Testis (tissue), 3 donors: ENCODE results near the gene EIF4B. TPM values are rescaled to one million over a fixed set of nuclear protein-coding genes. Genes with fewer than 3 reads are reported as not detected.
A peak's percentile ranks its signal among the peaks of the same experiment; 100 is the strongest.

ENCODE experiments used
- DNase-seq: peaks from one replicate; pipeline ENCODE4 v3.0.0-alpha.2; 2019
- H3K27ac ChIP-seq, 2 donors: fragments of 200-600 bp; sonication (generic); one replicate each; pipeline ENCODE4 v1.5.1; 2019
- H3K27me3 ChIP-seq: fragments of 200-600 bp; sonication (generic); one replicate; pipeline ENCODE4 v1.5.1; 2019
- H3K36me3 ChIP-seq: fragments of 200-600 bp; sonication (generic); one replicate; pipeline ENCODE4 v1.5.1; 2017; ENCODE audit warnings: low read depth; ENCODE audit errors: missing control alignments
- H3K4me1 ChIP-seq: fragments of 200-600 bp; sonication (generic); one replicate; pipeline ENCODE4 v1.5.1; 2019
- H3K4me3 ChIP-seq, 2 donors: fragments of 200-600 bp; sonication (generic); one replicate each; pipeline ENCODE4 v1.5.1; 2017 to 2019
- H3K9me3 ChIP-seq: fragments of 200-600 bp; sonication (generic); one replicate; pipeline ENCODE4 v1.5.1; 2017
- POLR2A ChIP-seq: fragments of 450-650 bp; IDR thresholded peaks from one replicate; pipeline ENCODE4 v1.6.1; 2017; ENCODE audit warnings: antibody characterized with exemption, mild to moderate bottlenecking, moderate library complexity
- WGBS, 2 donors: methylation state at CpG; one replicate each; pipeline ENCODE4 v1.1.5; 2018; 5-methylcytosine and 5-hydroxymethylcytosine counted together
- intact Hi-C: fragments of 100-400 bp; cut with DNase I; formaldehyde crosslinking; loops from one replicate; pipeline ENCODE4 v1.15.1; 2023; ENCODE audit warnings: low total_unique reads
- polyA plus RNA-seq: library from polyadenylated mRNA; stranded (reverse); fragments of 350-450 nt; fragmentation: Illumina TruSeq; extraction: RNeasy Lipid Tissue Mini Kit (QIAGEN cat#74804); gene quantifications from one replicate; pipeline ENCODE4 v1.2.3, GENCODE V29; 2014; ENCODE audit warnings: low read depth, low replicate concordance; ENCODE audit not compliant: insufficient read depth
- total RNA-seq, 2 donors: library from RNA; depleted of rRNA; stranded (reverse); fragments of >200 nt; gene quantifications; one replicate each; pipeline ENCODE4 v1.2.3, GENCODE V29; 2016
- TF ChIP-seq, protein P1 (sequence below), 3 experiments: fragments of 450-650 bp in 2 of 3; fragments of 200-600 bp in 1 of 3; sonication (generic) in 1 of 3; IDR thresholded peaks; one replicate each; pipeline ENCODE4 v1.5.1; 2016 to 2019; ENCODE audit warnings: antibody characterized with exemption in 3 of 3, mild to moderate bottlenecking in 2 of 3, moderate library complexity in 1 of 3

Gene EIF4B
- total and polyA plus RNA-seq, 3 donors from 2014 or later: 219 to 305 (median 249) TPM

DNA sequence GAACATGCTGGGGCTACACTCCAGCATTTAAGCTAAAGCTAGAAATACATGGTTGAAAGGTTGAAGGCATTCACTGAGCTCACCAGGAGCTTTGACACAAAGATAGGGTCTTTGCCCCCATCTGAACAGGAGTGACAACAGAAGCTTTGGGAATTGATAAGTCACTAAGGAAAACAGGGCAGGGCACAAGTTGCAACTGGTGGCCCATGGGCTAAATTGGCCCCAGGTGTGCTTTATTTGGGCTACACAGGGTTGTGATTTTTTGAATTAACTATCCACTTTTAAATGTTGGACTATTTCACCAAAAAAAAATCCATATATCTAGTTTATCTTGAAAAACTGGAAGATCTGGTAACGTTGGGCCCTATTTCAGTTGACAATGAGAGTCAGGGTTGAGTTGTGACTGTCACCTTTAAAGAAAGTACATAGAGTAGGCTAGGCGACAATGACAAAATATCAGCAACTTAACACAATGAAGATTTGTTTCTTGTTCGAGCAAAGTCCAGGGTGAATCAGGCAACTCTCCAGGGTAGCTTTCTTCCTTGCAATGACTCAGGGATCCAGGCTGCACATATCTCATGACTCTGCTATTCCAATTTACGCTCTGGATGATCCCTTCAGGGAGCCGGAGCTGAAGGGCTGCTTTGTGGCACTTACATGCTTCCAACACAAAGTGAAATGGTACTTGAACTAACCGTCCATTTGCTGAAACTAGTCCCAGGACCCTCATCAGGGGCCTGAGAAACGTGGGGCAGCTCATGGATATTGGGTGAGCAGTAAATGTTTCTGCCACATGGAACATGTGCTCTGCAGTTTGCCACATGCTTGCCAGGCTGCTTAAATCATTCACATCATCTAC, 13.3 kb upstream of the EIF4B start:
- Histone ChIP-seq H3K4me1 (no peaks in the 10 kb centered on the region), H3K27me3 (no peaks in the 10 kb centered on the region), H3K9me3 (no peaks in the 10 kb centered on the region), H3K4me3 (no peak overlapping the region), H3K36me3 (no peaks in the 10 kb centered on the region), H3K27ac (no peak overlapping the region)
- WGBS, 2 donors: 81 to 87% methylated on average over 7 of the region's 7 CpGs
- intact Hi-C loops: no loop called here
- no peak for TF ChIP-seq POLR2A
- TF ChIP-seq, protein P1, sequence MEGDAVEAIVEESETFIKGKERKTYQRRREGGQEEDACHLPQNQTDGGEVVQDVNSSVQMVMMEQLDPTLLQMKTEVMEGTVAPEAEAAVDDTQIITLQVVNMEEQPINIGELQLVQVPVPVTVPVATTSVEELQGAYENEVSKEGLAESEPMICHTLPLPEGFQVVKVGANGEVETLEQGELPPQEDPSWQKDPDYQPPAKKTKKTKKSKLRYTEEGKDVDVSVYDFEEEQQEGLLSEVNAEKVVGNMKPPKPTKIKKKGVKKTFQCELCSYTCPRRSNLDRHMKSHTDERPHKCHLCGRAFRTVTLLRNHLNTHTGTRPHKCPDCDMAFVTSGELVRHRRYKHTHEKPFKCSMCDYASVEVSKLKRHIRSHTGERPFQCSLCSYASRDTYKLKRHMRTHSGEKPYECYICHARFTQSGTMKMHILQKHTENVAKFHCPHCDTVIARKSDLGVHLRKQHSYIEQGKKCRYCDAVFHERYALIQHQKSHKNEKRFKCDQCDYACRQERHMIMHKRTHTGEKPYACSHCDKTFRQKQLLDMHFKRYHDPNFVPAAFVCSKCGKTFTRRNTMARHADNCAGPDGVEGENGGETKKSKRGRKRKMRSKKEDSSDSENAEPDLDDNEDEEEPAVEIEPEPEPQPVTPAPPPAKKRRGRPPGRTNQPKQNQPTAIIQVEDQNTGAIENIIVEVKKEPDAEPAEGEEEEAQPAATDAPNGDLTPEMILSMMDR (IDR thresholded peaks at IDR 0.05): no peak
- no peak for DNase-seq

DNA sequence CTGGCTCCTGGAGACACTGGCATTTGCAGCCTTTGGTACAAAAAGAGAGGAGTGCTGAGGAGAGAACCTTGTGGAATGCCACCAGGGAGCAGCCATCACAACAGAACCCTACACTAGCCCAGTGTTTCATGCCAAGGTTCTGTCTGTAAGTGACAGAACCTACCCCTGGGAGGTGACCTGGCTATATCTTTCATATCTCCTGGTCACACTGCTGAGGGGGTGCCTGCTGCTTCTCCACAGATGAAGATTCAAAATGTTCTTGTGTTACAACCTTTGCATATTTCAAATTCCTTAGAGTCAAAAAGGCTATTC, 12.7 kb upstream of the EIF4B start:
- DNase-seq: no peak
- intact Hi-C loops: no loop called here
- H3K4me1 ChIP-seq: no peaks in the 10 kb centered on the region
- TF ChIP-seq, protein P1 (IDR thresholded peaks at IDR 0.05): no peak
- TF ChIP-seq POLR2A: no peak
- no peak overlapping the region for H3K4me3 ChIP-seq
- no peak overlapping the region for H3K27ac ChIP-seq
- H3K36me3 ChIP-seq: no peaks in the 10 kb centered on the region
- no peaks in the 10 kb centered on the region for H3K27me3 ChIP-seq
- no peaks in the 10 kb centered on the region for H3K9me3 ChIP-seq

DNA sequence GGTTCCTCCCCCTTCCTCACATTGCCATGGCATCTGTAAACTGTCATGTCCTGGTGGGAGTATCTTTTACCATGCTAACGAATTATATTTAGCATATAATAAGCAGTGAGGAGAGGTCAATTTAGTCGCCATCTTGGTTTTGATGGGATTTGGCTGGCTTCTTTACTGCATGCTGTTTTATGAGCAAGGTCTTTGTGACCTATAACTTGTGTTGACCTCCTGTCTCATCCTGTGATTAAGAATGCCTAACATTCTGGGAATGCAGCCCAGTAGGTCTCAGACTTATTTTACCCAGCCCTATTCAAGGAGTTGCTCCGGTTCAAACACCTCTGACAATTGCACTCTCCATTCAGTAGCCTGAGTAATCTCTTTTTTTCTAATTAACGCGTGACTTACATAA, 2.1 kb upstream of the EIF4B start:
- H3K36me3 ChIP-seq: no peaks in the 10 kb centered on the region
- peaks cover 27% of the 10 kb centered on the region for H3K4me1 ChIP-seq
- WGBS, 2 donors: 25 to 38% methylated on average over 5 of the region's 5 CpGs
- no peak overlapping the region for H3K27ac ChIP-seq
- no peak for TF ChIP-seq POLR2A
- TF ChIP-seq, protein P1 (IDR thresholded peaks at IDR 0.05): no peak
- no peaks in the 10 kb centered on the region for H3K9me3 ChIP-seq
- H3K4me3 ChIP-seq: no peak overlapping the region
- no peaks in the 10 kb centered on the region for H3K27me3 ChIP-seq
- DNase-seq: no peak
- intact Hi-C loops: no loop called here

DNA sequence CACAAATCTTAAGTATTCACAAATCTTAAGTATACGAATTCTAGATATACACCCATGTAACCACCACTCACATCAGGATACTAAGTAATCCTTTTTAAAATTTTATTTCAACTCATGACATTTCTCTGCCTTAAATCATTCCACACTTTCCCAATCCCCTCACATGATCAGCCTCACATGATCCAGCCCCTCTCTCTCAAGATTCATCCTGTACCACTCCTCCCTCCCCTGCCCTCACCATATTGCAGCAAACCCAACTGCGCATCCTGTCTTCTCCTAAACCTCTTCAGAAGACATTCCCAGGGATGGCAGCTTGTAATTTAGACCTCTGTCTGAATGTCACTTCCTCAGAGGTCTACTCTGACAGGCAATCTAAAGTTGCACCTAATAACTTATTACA, 1.7 kb upstream of the EIF4B start:
- WGBS, 2 donors: 50 to 57% methylated on average over 2 of the region's 2 CpGs
- peak overlapping the region in 1 of 2 donors; percentile 97 for H3K27ac ChIP-seq
- DNase-seq: no peak
- H3K4me3 ChIP-seq: no peak overlapping the region
- intact Hi-C loops: no loop called here
- TF ChIP-seq POLR2A: no peak
- TF ChIP-seq, protein P1 (IDR thresholded peaks at IDR 0.05): no peak
- no peaks in the 10 kb centered on the region for H3K27me3 ChIP-seq
- H3K4me1 ChIP-seq: peaks cover 31% of the 10 kb centered on the region
- no peaks in the 10 kb centered on the region for H3K9me3 ChIP-seq
- H3K36me3 ChIP-seq: no peaks in the 10 kb centered on the region
